Neural cell (in vitro differentiated cells): ENCODE data around the gene ZSCAN9.

Experiments
- EP300 ChIP-seq: fragments of 450-650 bp; conservative IDR thresholded peaks from 2 replicates; pipeline ENCODE4 v1.6.1; 2014; ENCODE audit warnings: antibody characterized with exemption, mild to moderate bottlenecking, moderate library complexity; ENCODE audit not compliant: poor library complexity, severe bottlenecking
- RAD21 ChIP-seq: fragments of 450-650 bp; conservative IDR thresholded peaks from 2 replicates; pipeline ENCODE4 v1.6.1; 2014; ENCODE audit warnings: antibody characterized with exemption, mild to moderate bottlenecking, moderate library complexity

GRCh38 chr6:28213213-28213523, 11.9 kb upstream of the ZSCAN9 start:
- TF ChIP-seq EP300 (no peak), RAD21 (no peak)
